ENCODE results near the gene DAAM2.

The DAAM2 gene

GRCh38 chr6:39836606-39837005 lies 44.4 kb downstream of the DAAM2 start:
- Histone ChIP-seq H3K4me1 (ENCODE audit: control insufficient read depth, insufficient read depth, low read length) (peaks cover 38% of the 10 kb centered on the region), H3K9me3 (ENCODE audit: control insufficient read depth, low read length) (no peaks in the 10 kb centered on the region), H3K4me3 (ENCODE audit: low read length) (peak overlapping the region; percentile 50), H3K36me3 (ENCODE audit: control insufficient read depth, insufficient read depth, low read length, severe bottlenecking) (no peaks in the 10 kb centered on the region), H3K27me3 (replicated peaks; ENCODE audit: control insufficient read depth, insufficient read depth, low read length) (no peaks in the 10 kb centered on the region), H3K9ac (ENCODE audit: low read length) (peak overlapping the region; percentile 12)
- DNase-seq (ENCODE audit: low read depth): peak; percentile 10

- no peaks in the 10 kb centered on the region for H3K27me3 ChIP-seq (replicated peaks; ENCODE audit: control insufficient read depth, insufficient read depth, low read length)
- peaks cover 25% of the 10 kb centered on the region for H3K4me1 ChIP-seq (ENCODE audit: control insufficient read depth, insufficient read depth, low read length)
- no peaks in the 10 kb centered on the region for H3K9me3 ChIP-seq (ENCODE audit: control insufficient read depth, low read length)
- no peak overlapping the region for H3K4me3 ChIP-seq (ENCODE audit: low read length)
- H3K36me3 ChIP-seq (ENCODE audit: control insufficient read depth, insufficient read depth, low read length, severe bottlenecking): no peaks in the 10 kb centered on the region
- no peak overlapping the region for H3K9ac ChIP-seq (ENCODE audit: low read length)
- DNase-seq (ENCODE audit: low read depth): no peak
These were observed 47.3 kb downstream of the DAAM2 start for GRCh38 chr6:39839445-39839844.

GRCh38 chr6:39840781-39841180 lies 48.6 kb downstream of the DAAM2 start:
- no peak for DNase-seq (ENCODE audit: low read depth)
- Histone ChIP-seq H3K4me1 (ENCODE audit: control insufficient read depth, insufficient read depth, low read length) (peaks cover 18% of the 10 kb centered on the region), H3K9ac (ENCODE audit: low read length) (no peak overlapping the region), H3K36me3 (ENCODE audit: control insufficient read depth, insufficient read depth, low read length, severe bottlenecking) (no peaks in the 10 kb centered on the region), H3K27me3 (replicated peaks; ENCODE audit: control insufficient read depth, insufficient read depth, low read length) (no peaks in the 10 kb centered on the region), H3K9me3 (ENCODE audit: control insufficient read depth, low read length) (no peaks in the 10 kb centered on the region), H3K4me3 (ENCODE audit: low read length) (no peak overlapping the region)

GRCh38 chr6:39841291-39841690 lies 49.1 kb downstream of the DAAM2 start:
- no peaks in the 10 kb centered on the region for H3K27me3 ChIP-seq (replicated peaks; ENCODE audit: control insufficient read depth, insufficient read depth, low read length)
- peaks cover 13% of the 10 kb centered on the region for H3K4me1 ChIP-seq (ENCODE audit: control insufficient read depth, insufficient read depth, low read length)
- peak; percentile 20 for DNase-seq (ENCODE audit: low read depth)
- no peaks in the 10 kb centered on the region for H3K9me3 ChIP-seq (ENCODE audit: control insufficient read depth, low read length)
- H3K9ac ChIP-seq (ENCODE audit: low read length): no peak overlapping the region
- H3K4me3 ChIP-seq (ENCODE audit: low read length): no peak overlapping the region
- H3K36me3 ChIP-seq (ENCODE audit: control insufficient read depth, insufficient read depth, low read length, severe bottlenecking): no peaks in the 10 kb centered on the region

- Histone ChIP-seq H3K27me3 (replicated peaks; ENCODE audit: control insufficient read depth, insufficient read depth, low read length) (no peaks in the 10 kb centered on the region), H3K4me3 (ENCODE audit: low read length) (no peak overlapping the region), H3K9me3 (ENCODE audit: control insufficient read depth, low read length) (no peaks in the 10 kb centered on the region), H3K36me3 (ENCODE audit: control insufficient read depth, insufficient read depth, low read length, severe bottlenecking) (no peaks in the 10 kb centered on the region), H3K9ac (ENCODE audit: low read length) (no peak overlapping the region), H3K4me1 (ENCODE audit: control insufficient read depth, insufficient read depth, low read length) (peaks cover 7% of the 10 kb centered on the region)
- no peak for DNase-seq (ENCODE audit: low read depth)
These were observed 49.7 kb downstream of the DAAM2 start for GRCh38 chr6:39841923-39842322.

- Histone ChIP-seq H3K9ac (ENCODE audit: low read length) (no peak overlapping the region), H3K9me3 (ENCODE audit: control insufficient read depth, low read length) (no peaks in the 10 kb centered on the region), H3K4me1 (ENCODE audit: control insufficient read depth, insufficient read depth, low read length) (peaks cover 4% of the 10 kb centered on the region), H3K4me3 (ENCODE audit: low read length) (no peak overlapping the region), H3K27me3 (replicated peaks; ENCODE audit: control insufficient read depth, insufficient read depth, low read length) (no peaks in the 10 kb centered on the region), H3K36me3 (ENCODE audit: control insufficient read depth, insufficient read depth, low read length, severe bottlenecking) (no peaks in the 10 kb centered on the region)
- DNase-seq (ENCODE audit: low read depth): no peak
These were observed 51.3 kb downstream of the DAAM2 start for GRCh38 chr6:39843305-39844020.

GRCh38 chr6:39844866-39845265 lies 52.7 kb downstream of the DAAM2 start:
- Histone ChIP-seq H3K9ac (ENCODE audit: low read length) (no peak overlapping the region), H3K9me3 (ENCODE audit: control insufficient read depth, low read length) (no peaks in the 10 kb centered on the region), H3K4me3 (ENCODE audit: low read length) (no peak overlapping the region), H3K27me3 (replicated peaks; ENCODE audit: control insufficient read depth, insufficient read depth, low read length) (no peaks in the 10 kb centered on the region), H3K36me3 (ENCODE audit: control insufficient read depth, insufficient read depth, low read length, severe bottlenecking) (no peaks in the 10 kb centered on the region), H3K4me1 (ENCODE audit: control insufficient read depth, insufficient read depth, low read length) (no peaks in the 10 kb centered on the region)
- no peak for DNase-seq (ENCODE audit: low read depth)

GRCh38 chr6:39847221-39847620 lies 55.0 kb downstream of the DAAM2 start:
- Histone ChIP-seq H3K36me3 (ENCODE audit: control insufficient read depth, insufficient read depth, low read length, severe bottlenecking) (no peaks in the 10 kb centered on the region), H3K9me3 (ENCODE audit: control insufficient read depth, low read length) (no peaks in the 10 kb centered on the region), H3K9ac (ENCODE audit: low read length) (no peak overlapping the region), H3K27me3 (replicated peaks; ENCODE audit: control insufficient read depth, insufficient read depth, low read length) (no peaks in the 10 kb centered on the region), H3K4me1 (ENCODE audit: control insufficient read depth, insufficient read depth, low read length) (peaks cover 18% of the 10 kb centered on the region), H3K4me3 (ENCODE audit: low read length) (no peak overlapping the region)
- peak; percentile 5 for DNase-seq (ENCODE audit: low read depth)

GRCh38 chr6:39848171-39848570 lies 56.0 kb downstream of the DAAM2 start:
- Histone ChIP-seq H3K36me3 (ENCODE audit: control insufficient read depth, insufficient read depth, low read length, severe bottlenecking) (no peaks in the 10 kb centered on the region), H3K4me1 (ENCODE audit: control insufficient read depth, insufficient read depth, low read length) (peaks cover 19% of the 10 kb centered on the region), H3K9me3 (ENCODE audit: control insufficient read depth, low read length) (no peaks in the 10 kb centered on the region), H3K9ac (ENCODE audit: low read length) (no peak overlapping the region), H3K4me3 (ENCODE audit: low read length) (no peak overlapping the region), H3K27me3 (replicated peaks; ENCODE audit: control insufficient read depth, insufficient read depth, low read length) (no peaks in the 10 kb centered on the region)
- DNase-seq (ENCODE audit: low read depth): no peak

- Histone ChIP-seq H3K4me3 (ENCODE audit: low read length) (no peak overlapping the region), H3K36me3 (ENCODE audit: control insufficient read depth, insufficient read depth, low read length, severe bottlenecking) (no peaks in the 10 kb centered on the region), H3K9ac (ENCODE audit: low read length) (no peak overlapping the region), H3K9me3 (ENCODE audit: control insufficient read depth, low read length) (no peaks in the 10 kb centered on the region), H3K27me3 (replicated peaks; ENCODE audit: control insufficient read depth, insufficient read depth, low read length) (no peaks in the 10 kb centered on the region), H3K4me1 (ENCODE audit: control insufficient read depth, insufficient read depth, low read length) (peaks cover 21% of the 10 kb centered on the region)
- no peak for DNase-seq (ENCODE audit: low read depth)
These were observed 57.1 kb downstream of the DAAM2 start for GRCh38 chr6:39849228-39849627.

GRCh38 chr6:39849764-39850163 lies 57.6 kb downstream of the DAAM2 start:
- Histone ChIP-seq H3K36me3 (ENCODE audit: control insufficient read depth, insufficient read depth, low read length, severe bottlenecking) (no peaks in the 10 kb centered on the region), H3K27me3 (replicated peaks; ENCODE audit: control insufficient read depth, insufficient read depth, low read length) (no peaks in the 10 kb centered on the region), H3K9me3 (ENCODE audit: control insufficient read depth, low read length) (no peaks in the 10 kb centered on the region), H3K4me3 (ENCODE audit: low read length) (no peak overlapping the region), H3K9ac (ENCODE audit: low read length) (no peak overlapping the region), H3K4me1 (ENCODE audit: control insufficient read depth, insufficient read depth, low read length) (peaks cover 27% of the 10 kb centered on the region)
- no peak for DNase-seq (ENCODE audit: low read depth)

GRCh38 chr6:39850736-39851297 lies 58.6 kb downstream of the DAAM2 start:
- no peaks in the 10 kb centered on the region for H3K36me3 ChIP-seq (ENCODE audit: control insufficient read depth, insufficient read depth, low read length, severe bottlenecking)
- DNase-seq (ENCODE audit: low read depth): no peak
- peaks cover 37% of the 10 kb centered on the region for H3K4me1 ChIP-seq (ENCODE audit: control insufficient read depth, insufficient read depth, low read length)
- H3K9me3 ChIP-seq (ENCODE audit: control insufficient read depth, low read length): no peaks in the 10 kb centered on the region
- H3K27me3 ChIP-seq (replicated peaks; ENCODE audit: control insufficient read depth, insufficient read depth, low read length): no peaks in the 10 kb centered on the region
- H3K4me3 ChIP-seq (ENCODE audit: low read length): no peak overlapping the region
- no peak overlapping the region for H3K9ac ChIP-seq (ENCODE audit: low read length)
